HG03565 (cell line): ENCODE results near the gene CACNB3.
"Not testable (repeated sequence)": the region's sequence is repeated elsewhere in the genome, so short reads cannot be mapped to it uniquely, and the experiment has no call there.

Experiments
- ATAC-seq: cut with Tn5 transposase; IDR thresholded peaks from one replicate; pipeline ENCODE4 v1.9.1; 2021; ENCODE audit warnings: mild to moderate bottlenecking, moderate library complexity; ENCODE audit not compliant: unreplicated experiment

CACNB3 gene

GRCh38 chr12:48852734-48853688 is 34.7 kb downstream of the CACNB3 start:
- peak; percentile 34 for ATAC-seq

DNA sequence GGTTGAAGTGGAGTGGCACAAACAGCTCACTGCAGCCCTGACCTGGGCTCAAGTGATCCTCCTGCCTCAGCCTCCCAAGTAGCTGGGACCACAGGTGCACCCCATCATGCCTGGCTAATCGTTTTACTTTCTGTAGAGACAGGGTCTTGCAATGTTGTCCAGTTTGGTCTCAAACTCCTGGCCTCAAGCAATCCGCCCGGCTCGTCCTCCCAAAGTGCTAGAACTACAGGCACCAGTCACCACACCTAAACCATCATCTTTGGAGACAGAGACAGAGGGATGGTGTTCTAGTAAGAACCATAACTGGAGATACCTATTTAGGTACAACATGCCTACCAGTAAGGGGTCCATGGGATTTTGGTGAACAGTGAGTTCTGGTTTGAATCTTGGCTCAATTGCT is 36.2 kb downstream of the CACNB3 start:
- no peak for ATAC-seq

- not testable (repeated sequence) for ATAC-seq
Observed at GRCh38 chr12:48854932-48855331, 36.6 kb downstream of the CACNB3 start.

DNA sequence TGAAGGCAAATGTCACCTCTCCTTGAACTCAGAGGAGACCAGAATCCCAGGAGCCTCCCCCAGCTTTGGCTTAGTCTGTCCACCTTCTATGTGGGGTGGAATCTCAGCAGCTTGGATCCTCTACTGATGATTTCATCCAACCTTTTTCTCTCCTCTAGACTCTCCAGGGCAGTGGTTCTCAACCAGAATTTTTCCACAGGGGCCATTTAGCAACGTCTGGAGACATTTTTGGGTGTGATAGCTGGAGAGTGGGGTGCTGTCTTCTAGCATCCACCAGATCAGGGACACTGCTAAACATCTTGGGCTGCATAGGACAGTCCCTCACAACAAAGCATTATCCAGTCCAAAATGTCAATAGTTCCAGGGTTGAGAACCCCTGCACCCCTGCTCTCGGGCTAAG is 38.1 kb downstream of the CACNB3 start:
- no peak for ATAC-seq

DNA sequence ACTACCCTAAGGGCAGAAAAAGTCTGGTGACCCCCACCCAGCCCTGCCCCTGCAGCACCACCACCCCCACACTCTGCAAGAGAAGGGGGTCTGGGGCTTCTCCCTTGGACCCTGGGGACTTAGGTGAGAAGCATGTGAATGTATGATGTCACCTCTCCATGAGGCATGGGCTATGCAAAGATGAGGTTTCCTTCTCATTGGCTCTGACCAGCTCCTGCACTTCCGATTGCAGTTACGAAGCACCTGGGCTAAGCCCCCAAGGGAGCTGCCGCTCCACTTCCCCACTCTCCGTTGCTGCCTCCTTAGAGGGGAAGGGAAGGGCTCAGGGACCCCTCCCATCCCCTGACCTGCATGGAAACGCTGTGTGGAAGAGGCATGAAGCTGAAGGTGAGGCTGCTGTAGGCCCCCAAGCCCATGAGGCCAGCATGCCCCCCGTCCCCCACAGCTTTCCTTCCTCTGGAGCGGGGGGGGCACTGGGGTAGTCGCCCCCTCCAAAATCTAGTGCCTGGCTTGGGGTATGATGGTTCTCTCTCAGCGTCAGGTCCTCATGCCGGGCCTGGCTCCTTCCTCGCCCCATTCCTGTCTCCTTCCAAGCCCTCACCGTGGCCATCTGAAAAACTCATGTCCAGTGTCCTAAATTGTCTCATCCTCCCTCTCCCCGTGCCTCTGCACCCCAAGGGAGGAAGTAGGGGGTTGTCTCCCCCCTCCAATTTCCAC is 39.1 kb downstream of the CACNB3 start:
- no peak for ATAC-seq

- ATAC-seq = no peak
Observed at GRCh38 chr12:48858043-48858442, 39.7 kb downstream of the CACNB3 start.

DNA sequence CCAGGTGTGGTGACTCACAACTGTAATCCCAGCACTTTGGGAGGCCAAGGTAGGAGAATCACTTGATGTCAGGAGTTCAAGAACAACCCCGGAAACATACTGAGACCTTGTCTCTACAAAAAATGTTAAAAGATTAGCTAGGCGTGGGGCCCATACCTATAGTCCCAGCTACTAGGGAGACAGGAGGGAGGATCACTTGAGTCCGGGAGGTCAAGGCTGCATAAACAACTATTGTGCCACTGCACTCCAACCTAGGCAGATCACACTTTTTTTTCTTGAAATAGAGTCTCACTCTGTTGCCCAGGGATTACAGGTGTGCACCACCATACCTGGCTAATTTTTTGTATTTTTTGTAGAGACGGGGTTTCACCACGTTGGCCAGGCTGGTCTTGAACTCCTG is 41.3 kb downstream of the CACNB3 start:
- no peak for ATAC-seq

DNA sequence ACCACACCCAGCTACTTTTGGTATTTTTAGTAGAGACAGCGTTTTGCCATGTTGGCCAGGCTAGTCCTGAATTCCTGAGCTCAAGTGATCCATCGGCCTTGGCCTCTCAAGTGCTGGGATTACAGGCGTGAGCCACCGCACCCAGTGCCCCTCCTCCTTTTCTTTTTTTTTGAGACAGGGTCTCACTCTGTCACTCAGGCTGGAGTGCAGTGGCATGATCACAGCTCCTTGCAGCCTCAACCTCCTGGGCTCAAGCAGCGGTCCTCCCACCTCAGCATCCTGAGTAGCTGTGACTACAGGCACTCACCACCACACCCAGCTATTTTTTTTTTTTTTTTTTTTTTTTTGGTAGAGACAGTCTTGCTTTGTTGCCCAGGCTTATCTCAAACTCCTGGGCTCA is 41.9 kb downstream of the CACNB3 start:
- ATAC-seq = not testable (repeated sequence)

DNA sequence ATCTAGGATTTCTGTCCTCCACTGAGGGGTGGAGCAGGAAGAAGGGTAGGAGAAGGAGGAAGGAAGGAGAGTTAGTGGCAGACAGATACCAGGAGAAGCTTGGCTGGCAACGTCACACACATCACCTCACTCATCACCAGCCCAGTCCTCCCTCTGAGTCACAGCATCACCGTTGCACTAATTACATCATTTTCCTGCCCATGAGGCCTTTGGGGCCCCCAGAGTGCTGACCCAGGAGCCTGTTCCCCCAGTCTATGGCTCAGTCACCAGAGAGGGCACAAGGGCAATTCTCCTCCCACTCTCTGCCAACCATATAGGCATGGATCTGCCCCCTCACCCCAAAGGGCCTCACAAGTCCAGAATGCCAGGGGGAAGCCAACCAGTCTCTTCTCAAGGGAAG is 42.8 kb downstream of the CACNB3 start:
- no peak for ATAC-seq

- ATAC-seq = no peak
Observed at GRCh38 chr12:48862760-48863159, 44.5 kb downstream of the CACNB3 start.

DNA sequence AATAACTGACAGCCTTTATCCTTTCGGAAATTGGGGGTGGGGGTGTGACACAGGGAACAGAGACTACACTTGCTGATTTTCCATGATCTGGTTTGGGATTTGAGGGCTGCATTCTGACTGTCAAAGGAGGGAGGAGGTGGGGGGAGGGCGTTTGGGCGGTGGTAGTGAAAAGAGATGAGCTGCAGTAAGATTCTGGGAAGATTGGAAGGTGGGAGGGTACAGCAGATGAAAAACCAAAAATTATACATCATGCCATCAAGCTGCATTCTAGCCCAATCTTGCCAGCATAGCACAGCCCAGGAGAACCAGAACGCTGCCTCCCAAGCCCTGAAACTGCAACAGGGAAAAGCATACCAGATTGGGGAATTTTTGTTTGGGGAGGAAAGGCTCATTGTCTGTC is 45.0 kb downstream of the CACNB3 start:
- no peak for ATAC-seq

DNA sequence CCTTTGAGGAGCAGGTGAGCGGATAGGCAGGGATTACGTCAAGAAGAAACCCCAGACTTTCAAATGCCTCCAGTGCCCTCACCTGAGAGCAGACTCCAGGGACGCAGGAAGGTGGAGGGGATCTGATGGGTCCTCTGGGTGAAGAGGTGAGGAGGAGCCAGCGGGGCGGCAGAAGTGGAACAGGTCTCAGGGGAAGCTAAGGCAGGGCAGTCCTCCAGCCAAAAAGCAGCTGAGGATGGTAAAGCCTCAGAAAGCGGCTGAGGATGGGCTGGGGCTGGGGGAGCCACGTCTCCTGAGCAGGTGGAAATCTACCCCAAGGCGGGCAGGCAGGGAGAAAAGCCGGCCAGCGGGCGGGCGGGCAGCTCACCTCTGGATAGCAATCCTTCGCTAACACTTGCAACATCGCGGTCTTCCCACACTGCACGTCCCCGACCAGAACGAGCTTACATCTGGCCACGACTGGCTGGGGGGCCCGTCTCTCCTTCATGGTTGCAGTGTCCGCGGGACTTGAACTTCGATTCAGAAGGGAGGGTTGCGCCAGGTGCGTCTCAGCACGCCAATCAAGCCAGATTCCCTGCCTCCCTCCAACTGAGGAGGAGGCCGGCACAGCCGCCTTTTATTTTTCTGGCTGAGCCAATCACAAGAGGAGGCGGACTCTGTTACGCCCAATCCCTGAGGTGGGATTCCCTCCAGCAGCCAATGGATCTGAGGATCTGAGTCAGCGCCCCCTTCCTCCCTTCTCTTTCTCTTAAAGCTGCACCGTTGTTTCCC is 47.2 kb downstream of the CACNB3 start, which contains the start of gene RND1:
Gene RND1, minus strand, starts transcription at position 590 of the 771 bp plus-strand sequence. Its CDS starts 103 bp downstream, at position 487.
- ATAC-seq = peak; percentile 89

- ATAC-seq = no peak
Observed at GRCh38 chr12:48866052-48866711, 47.9 kb downstream of the CACNB3 start.

- ATAC-seq = no peak
Observed at GRCh38 chr12:48868451-48868850, 50.2 kb downstream of the CACNB3 start.

- ATAC-seq = no peak
Observed at GRCh38 chr12:48869191-48869590, 50.9 kb downstream of the CACNB3 start.

DNA sequence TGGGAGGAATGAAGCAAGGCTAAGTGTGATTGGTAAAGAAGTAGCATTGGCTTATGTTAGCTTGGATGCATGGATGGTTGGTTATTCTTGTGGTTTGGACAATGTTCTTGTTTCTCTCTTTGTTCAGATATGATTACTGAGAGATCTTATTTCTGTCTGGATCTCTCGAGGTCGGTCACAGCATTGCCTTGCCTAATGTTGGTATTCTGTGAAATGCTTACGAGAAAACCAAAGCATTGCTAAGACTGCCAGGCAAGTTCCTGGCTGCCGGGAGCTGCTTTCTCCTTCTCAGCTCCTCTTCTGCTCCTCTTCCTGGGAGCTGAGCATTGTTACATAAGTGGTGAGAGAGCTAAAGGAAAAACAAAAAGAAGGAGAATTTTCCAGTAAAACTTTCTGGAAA is 54.8 kb downstream of the CACNB3 start:
- no peak for ATAC-seq

DNA sequence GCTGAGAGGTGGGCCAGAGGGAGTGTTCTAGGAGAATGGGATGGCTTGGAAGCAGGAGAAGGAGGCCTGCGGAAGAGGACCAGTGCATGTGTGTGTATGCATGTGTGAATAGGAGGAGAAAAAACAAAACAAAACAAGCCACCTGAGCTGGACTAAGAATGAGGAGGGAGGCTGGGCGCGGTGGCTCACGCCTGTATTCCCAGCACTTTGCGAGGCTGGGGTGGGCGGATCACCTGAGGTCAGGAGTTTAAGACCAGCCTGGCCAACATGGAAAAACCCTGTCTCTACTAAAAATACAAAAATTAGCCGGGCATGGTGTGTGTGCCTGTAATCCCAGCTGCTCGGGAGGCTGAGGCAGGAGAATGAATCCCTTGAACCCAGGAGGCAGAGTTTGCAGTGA is 55.2 kb downstream of the CACNB3 start:
- not testable (repeated sequence) for ATAC-seq

DNA sequence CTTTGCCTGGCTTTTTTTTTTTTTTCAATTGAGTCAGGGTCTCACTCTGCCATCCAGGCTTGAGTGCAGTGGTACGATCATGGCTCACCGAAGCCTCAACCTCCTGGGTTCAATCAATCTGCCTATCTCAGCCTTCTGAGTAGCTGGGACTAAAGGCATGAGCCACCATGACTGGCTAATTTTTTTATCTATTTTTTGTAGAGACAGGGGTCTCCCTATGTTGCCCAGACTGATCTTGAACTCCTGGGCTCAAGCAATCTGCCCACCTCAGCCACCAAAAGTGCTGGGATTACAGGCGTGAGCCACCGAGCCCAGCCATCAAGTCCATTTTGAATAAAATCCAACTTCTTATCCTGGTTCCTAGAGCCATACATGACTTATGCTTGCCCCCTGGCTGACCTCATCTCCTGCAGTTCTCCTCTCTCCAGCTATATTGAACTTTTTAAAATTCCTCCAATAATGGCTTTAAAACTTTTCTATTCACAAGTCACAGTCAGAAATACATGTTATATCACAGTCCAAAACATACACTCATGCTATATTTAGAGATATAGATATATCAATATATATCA is 57.7 kb downstream of the CACNB3 start:
- ATAC-seq = no peak
